H9 (cell line): ENCODE measurements around the gene ADI1. TPM values are rescaled to one million over a fixed set of nuclear protein-coding genes. Genes with fewer than 3 reads are reported as not detected.
A peak's percentile ranks its signal among the peaks of the same experiment; 100 is the strongest.

Source experiments
- DNase-seq: peaks from one replicate; pipeline ENCODE4 v3.0.0-alpha.2; 2017
- H2AFZ ChIP-seq: one replicate; pipeline ENCODE4 v1.6.1; 2013; ENCODE audit warnings: mild to moderate bottlenecking, low read length, control low read depth, moderate library complexity
- H2AK5ac ChIP-seq: 2 replicates; pipeline ENCODE4 v1.6.1; 2013; ENCODE audit warnings: low read length, control low read depth, mixed read lengths; ENCODE audit not compliant: insufficient read length
- H2BK120ac ChIP-seq: one replicate; pipeline ENCODE4 v1.6.1; 2013; ENCODE audit warnings: low read depth, mild to moderate bottlenecking, low read length, control low read depth, inconsistent platforms; ENCODE audit not compliant: poor library complexity, severe bottlenecking
- H2BK12ac ChIP-seq: 2 replicates; pipeline ENCODE4 v1.6.1; 2013; ENCODE audit warnings: low read length, control low read depth, mixed read lengths, low read depth; ENCODE audit not compliant: insufficient read length
- H2BK15ac ChIP-seq: 2 replicates; pipeline ENCODE4 v1.6.1; 2013; ENCODE audit warnings: low read depth, low read length, control low read depth
- H2BK20ac ChIP-seq: one replicate; pipeline ENCODE4 v1.6.1; 2013; ENCODE audit warnings: low read depth, mild to moderate bottlenecking, low read length, control low read depth, inconsistent platforms; ENCODE audit not compliant: poor library complexity, severe bottlenecking
- H2BK5ac ChIP-seq: 2 replicates; pipeline ENCODE4 v1.6.1; 2013; ENCODE audit warnings: low read length, control low read depth, mixed read lengths; ENCODE audit not compliant: insufficient read length
- H3K14ac ChIP-seq: 2 replicates; pipeline ENCODE4 v1.6.1; 2013; ENCODE audit warnings: low read length, control low read depth; ENCODE audit not compliant: insufficient read depth
- H3K18ac ChIP-seq: 2 replicates; pipeline ENCODE4 v1.6.1; 2013; ENCODE audit warnings: low read depth, mild to moderate bottlenecking, mixed read lengths, low read length, control low read depth; ENCODE audit not compliant: insufficient read length
- H3K23ac ChIP-seq: 2 replicates; pipeline ENCODE4 v1.6.1; 2013; ENCODE audit warnings: low read length, control low read depth, mixed read lengths, low read depth; ENCODE audit not compliant: insufficient read length
- H3K23me2 ChIP-seq: 2 replicates; pipeline ENCODE4 v1.6.1; 2013; ENCODE audit warnings: low read depth, mild to moderate bottlenecking, mixed read lengths, low read length, control low read depth; ENCODE audit not compliant: insufficient read length, poor library complexity, severe bottlenecking
- H3K27ac ChIP-seq: 2 replicates; pipeline ENCODE4 v1.5.1; 2013; ENCODE audit warnings: low read length, control low read depth, mixed read lengths, low read depth; ENCODE audit not compliant: insufficient read length
- H3K27me3 ChIP-seq: 2 replicates; pipeline ENCODE4 v1.6.1; 2013; ENCODE audit warnings: low read length, control low read depth, inconsistent platforms; ENCODE audit not compliant: insufficient read depth
- H3K4ac ChIP-seq: 2 replicates; pipeline ENCODE4 v1.6.1; 2013; ENCODE audit warnings: low read depth, mild to moderate bottlenecking, control low read depth, inconsistent platforms, low read length, moderate library complexity
- H3K4me1 ChIP-seq: 2 replicates; pipeline ENCODE4 v1.6.1; 2013; ENCODE audit warnings: low read length, control low read depth, inconsistent platforms; ENCODE audit not compliant: insufficient read depth
- H3K4me2 ChIP-seq: 2 replicates; pipeline ENCODE4 v1.6.1; 2013; ENCODE audit warnings: low read length, control low read depth, mixed read lengths; ENCODE audit not compliant: insufficient read length, insufficient read depth
- H3K56ac ChIP-seq: 2 replicates; pipeline ENCODE4 v1.6.1; 2013; ENCODE audit warnings: low read depth, mild to moderate bottlenecking, mixed read lengths, low read length, control low read depth; ENCODE audit not compliant: insufficient read length
- H3K79me1 ChIP-seq: 2 replicates; pipeline ENCODE4 v1.6.1; 2013; ENCODE audit warnings: low read depth, mild to moderate bottlenecking, moderate library complexity, low read length, control low read depth, inconsistent platforms; ENCODE audit not compliant: insufficient read depth, poor library complexity, severe bottlenecking
- H3K79me2 ChIP-seq: 2 replicates; pipeline ENCODE4 v1.6.1; 2013; ENCODE audit warnings: low read length, control low read depth, inconsistent platforms; ENCODE audit not compliant: insufficient read depth
- H3K9ac ChIP-seq: 2 replicates; pipeline ENCODE4 v1.6.1; 2013; ENCODE audit warnings: low read length, control low read depth, mixed read lengths; ENCODE audit not compliant: insufficient read length; ENCODE audit errors: extremely low read depth
- H3K9me3 ChIP-seq: one replicate; pipeline ENCODE4 v1.6.1; 2013; ENCODE audit warnings: low read depth, low read length, inconsistent platforms; ENCODE audit not compliant: control insufficient read depth
- H3T11ph ChIP-seq: one replicate; pipeline ENCODE4 v1.6.1; 2013; ENCODE audit warnings: mild to moderate bottlenecking, low read length, control low read depth, inconsistent platforms
- H4K20me1 ChIP-seq: one replicate; pipeline ENCODE4 v1.6.1; 2013; ENCODE audit not compliant: control insufficient read depth, insufficient read length, insufficient read depth
- H4K5ac ChIP-seq: 2 replicates; pipeline ENCODE4 v1.6.1; 2013; ENCODE audit warnings: low read depth, mild to moderate bottlenecking, mixed read lengths, low read length, control low read depth; ENCODE audit not compliant: insufficient read length
- H4K8ac ChIP-seq: replicated peaks from 2 replicates; pipeline ENCODE4 v1.6.1; 2013; ENCODE audit warnings: low read length, control low read depth, mixed read lengths, low read depth; ENCODE audit not compliant: insufficient read length
- H4K91ac ChIP-seq: 2 replicates; pipeline ENCODE4 v1.6.1; 2013; ENCODE audit warnings: low read depth, mild to moderate bottlenecking, moderate library complexity, mixed read lengths, low read length, control low read depth; ENCODE audit not compliant: insufficient read length
- H3K27ac Mint-ChIP-seq, 3 experiments: 2 replicates in 2 of 3; 3 replicates in 1 of 3; pipeline ENCODE4 v1.8.0; 2020 to 2021; ENCODE audit warnings: mixed read lengths in 3 of 3, mild to moderate bottlenecking in 1 of 3, moderate library complexity in 1 of 3
- H3K27me3 Mint-ChIP-seq: 2 replicates; pipeline ENCODE4 v1.8.0; 2021; ENCODE audit warnings: low read depth, mild to moderate bottlenecking, moderate library complexity, mixed read lengths
- H3K36me3 Mint-ChIP-seq, 3 experiments: 2 replicates in 2 of 3; 3 replicates in 1 of 3; pipeline ENCODE4 v1.8.0; 2020 to 2021; ENCODE audit warnings: low read depth in 3 of 3, mixed read lengths in 3 of 3; ENCODE audit not compliant: insufficient read depth in 1 of 3
- H3K4me1 Mint-ChIP-seq, 2 experiments: 2 replicates each; pipeline ENCODE4 v1.8.0; 2020; ENCODE audit warnings: mixed read lengths in 2 of 2
- H3K4me3 Mint-ChIP-seq, 2 experiments: 2 replicates in 1 of 2; 3 replicates in 1 of 2; pipeline ENCODE4 v1.8.0; 2020 to 2021; ENCODE audit warnings: mild to moderate bottlenecking in 2 of 2, mixed read lengths in 2 of 2, moderate library complexity in 1 of 2
- H3K9me3 Mint-ChIP-seq, 2 experiments: 2 replicates in 1 of 2; 3 replicates in 1 of 2; pipeline ENCODE4 v1.8.0; 2020; ENCODE audit warnings: mild to moderate bottlenecking in 2 of 2, mixed read lengths in 2 of 2, moderate library complexity in 1 of 2
- CTCF ChIP-seq: fragments of 200-600 bp; sonication (generic); conservative IDR thresholded peaks from 3 replicates; pipeline ENCODE4 v1.8.0; 2021; ENCODE audit warnings: antibody characterized with exemption, mild to moderate bottlenecking
- WGBS: extraction: QIAGEN DNeasy Blood & Tissue Kit; methylation state at CpG from one replicate; pipeline ENCODE4 v1.1.7; 2013; ENCODE audit warnings: missing lambda C conversion rate, low lambda C conversion rate, mixed read lengths; ENCODE audit not compliant: insufficient read length; ENCODE audit errors: extremely low coverage; 5-methylcytosine and 5-hydroxymethylcytosine counted together
- total RNA-seq: library from RNA; stranded (reverse); gene quantifications from 2 replicates; pipeline ENCODE4 v1.2.1, GENCODE V29; 2021

ADI1 gene
- total RNA-seq, 1 experiment from 2014 or later = 23.4 TPM

GRCh38 chr2:3472296-3472695 lies 47.0 kb downstream of the ADI1 start:
- H3K4ac ChIP-seq = no peak overlapping the region
- no peak overlapping the region for H3K18ac ChIP-seq
- Mint-ChIP-seq H3K4me3 (no peak overlapping the region), H3K4me1 (peaks cover 9 to 13% of the 10 kb centered on the region in 2 experiments), H3K27ac (peak overlapping the region in 2 of 3 experiments; percentile 28 to 44; a peak in 3 of 7 replicates), H3K36me3 (peaks cover 17 to 48% (median 18%) of the 10 kb centered on the region in 3 experiments; a peak in 6 of 7 replicates), H3K27me3 (no peaks in the 10 kb centered on the region), H3K9me3 (no peaks in the 10 kb centered on the region)
- no peak overlapping the region for H2BK5ac ChIP-seq
- no peaks in the 10 kb centered on the region for H3K79me2 ChIP-seq
- H3K9ac ChIP-seq = no peak overlapping the region
- no peak overlapping the region for H3T11ph ChIP-seq
- H2AK5ac ChIP-seq = no peak overlapping the region
- H4K8ac ChIP-seq = no peak overlapping the region
- H4K5ac ChIP-seq = no peak overlapping the region
- H3K56ac ChIP-seq = no peak overlapping the region
- no peak overlapping the region for H3K23ac ChIP-seq
- H3K23me2 ChIP-seq = no peaks in the 10 kb centered on the region
- no peaks in the 10 kb centered on the region for H3K79me1 ChIP-seq
- H3K14ac ChIP-seq = no peak overlapping the region
- H4K20me1 ChIP-seq = no peaks in the 10 kb centered on the region
- no peak overlapping the region for H3K4me2 ChIP-seq
- H4K91ac ChIP-seq = no peak overlapping the region
- no peak overlapping the region for H2BK12ac ChIP-seq
- no CpG with 5 or more reads among the region's 10 CpGs for WGBS
- H3K9me3 ChIP-seq = no peaks in the 10 kb centered on the region
- no peak for TF ChIP-seq CTCF
- H2BK120ac ChIP-seq = no peak overlapping the region
- H2BK15ac ChIP-seq = no peak overlapping the region
- H3K27me3 ChIP-seq = no peaks in the 10 kb centered on the region
- H3K4me1 ChIP-seq = no peaks in the 10 kb centered on the region
- DNase-seq = no peak
- H3K27ac ChIP-seq = no peak overlapping the region
- H2BK20ac ChIP-seq = no peak overlapping the region
- H2AFZ ChIP-seq = no peak overlapping the region
